Measurements from ENCODE around the gene ABCA4.

ABCA4 gene

GRCh38 chr1:94079989-94080388 is 41.0 kb downstream of the ABCA4 start:
- DNase-seq: no peak

- DNase-seq: no peak
These were observed 41.6 kb downstream of the ABCA4 start for GRCh38 chr1:94079080-94079940.

DNA sequence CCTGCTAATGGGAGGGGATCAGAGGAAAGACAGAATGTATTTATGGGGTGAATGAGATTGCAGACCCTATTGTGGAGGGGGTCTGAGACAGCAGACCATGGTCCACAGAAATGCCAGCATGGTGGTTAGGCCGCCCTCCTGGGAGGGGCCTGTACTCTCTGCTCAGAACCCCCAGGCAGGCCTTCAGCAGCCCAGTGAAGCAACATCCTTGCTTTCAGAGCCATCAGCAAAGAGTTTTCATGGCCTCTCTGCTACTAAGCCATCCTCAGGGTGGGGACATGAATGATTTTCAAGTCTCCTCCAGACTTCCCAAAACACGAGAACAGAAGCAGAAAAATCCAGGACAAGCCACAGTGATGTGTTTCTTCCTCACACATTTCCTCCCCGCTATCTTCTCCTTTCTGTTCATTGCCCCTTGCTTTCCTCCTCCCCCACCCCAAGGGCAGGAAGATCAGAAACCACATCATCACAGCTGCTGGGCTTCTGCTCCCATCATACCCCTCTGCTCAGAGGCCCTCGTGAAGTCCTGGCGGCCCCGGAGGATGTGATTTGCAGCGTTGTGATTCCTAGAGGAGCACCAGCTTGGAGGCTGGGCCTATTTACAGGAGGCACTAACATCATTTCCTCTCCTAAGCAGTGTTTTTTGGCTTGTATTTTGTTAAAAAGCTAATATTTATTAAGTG is 48.0 kb downstream of the ABCA4 start:
- DNase-seq: no peak

DNA sequence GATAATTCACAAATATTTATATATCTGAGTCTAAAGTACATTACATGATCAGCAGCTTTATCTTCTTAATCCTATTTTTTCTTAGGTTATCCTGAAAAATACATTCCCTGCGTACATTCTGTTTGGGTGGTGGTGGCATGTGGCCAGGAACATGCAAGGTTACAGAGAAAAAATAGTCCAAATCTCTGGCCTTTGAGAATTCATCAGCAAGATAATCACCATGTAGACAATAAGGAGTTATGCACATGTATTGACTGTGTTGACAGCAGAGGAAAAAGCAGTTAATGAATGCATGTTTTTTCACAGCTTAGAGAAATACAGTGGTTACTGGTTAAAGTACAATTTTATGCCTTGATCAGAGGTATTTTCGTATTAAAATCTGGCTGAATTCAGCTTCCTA is 49.0 kb downstream of the ABCA4 start:
- DNase-seq: no peak

- no peak for DNase-seq
These were observed 49.6 kb downstream of the ABCA4 start for GRCh38 chr1:94071391-94071790.

GRCh38 chr1:94070865-94071264 is 50.1 kb downstream of the ABCA4 start:
- DNase-seq: no peak

- DNase-seq: no peak
These were observed 51.0 kb downstream of the ABCA4 start for GRCh38 chr1:94069919-94070285.

GRCh38 chr1:94068999-94069918 is 51.7 kb downstream of the ABCA4 start:
- DNase-seq: no peak

DNA sequence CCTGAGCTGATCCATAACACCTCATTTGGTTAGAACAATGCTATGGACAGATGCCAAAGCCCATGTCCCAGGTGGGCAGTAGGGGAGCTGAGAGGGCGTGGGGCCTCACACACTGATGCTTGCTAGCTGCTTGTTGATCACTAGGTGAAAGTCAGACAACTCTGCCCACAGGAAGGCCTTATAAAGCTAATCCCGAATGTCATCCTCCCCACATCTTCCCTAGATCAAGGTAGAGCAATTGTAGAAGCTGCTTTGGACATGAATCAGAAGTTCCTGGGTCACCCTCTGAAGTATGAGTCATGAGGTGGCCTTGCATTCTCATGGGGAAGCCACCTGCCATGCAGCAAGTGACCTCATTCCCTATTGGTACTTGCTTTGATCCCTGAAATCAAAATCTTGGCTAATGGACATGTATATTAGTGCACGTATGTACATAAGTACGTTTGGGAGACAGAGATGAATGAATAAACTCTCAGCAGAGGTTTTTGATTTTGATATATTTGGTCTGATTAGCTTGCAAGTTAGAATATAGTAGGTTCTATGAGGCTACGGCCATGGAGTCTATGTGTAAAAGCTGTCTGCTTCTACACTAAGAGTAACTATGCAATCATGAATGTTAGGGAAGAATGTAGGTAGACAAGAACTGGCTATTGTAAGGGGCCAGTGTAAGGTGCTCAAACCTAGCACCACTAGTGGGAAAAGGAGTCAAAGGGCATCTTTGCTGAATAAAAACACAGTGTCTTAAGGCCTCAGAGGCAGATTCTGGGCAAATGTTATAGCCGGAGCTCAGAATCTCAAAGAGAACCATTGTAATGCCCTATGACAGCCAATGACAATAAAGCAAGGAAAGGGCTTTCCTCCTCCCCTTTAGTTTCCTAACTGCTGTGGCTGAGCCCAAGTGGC is 52.6 kb downstream of the ABCA4 start:
- no peak for DNase-seq

GRCh38 chr1:94067196-94067595 is 53.8 kb downstream of the ABCA4 start:
- no peak for DNase-seq

- no peak for DNase-seq
These were observed 57.6 kb downstream of the ABCA4 start for GRCh38 chr1:94063379-94063778.

DNA sequence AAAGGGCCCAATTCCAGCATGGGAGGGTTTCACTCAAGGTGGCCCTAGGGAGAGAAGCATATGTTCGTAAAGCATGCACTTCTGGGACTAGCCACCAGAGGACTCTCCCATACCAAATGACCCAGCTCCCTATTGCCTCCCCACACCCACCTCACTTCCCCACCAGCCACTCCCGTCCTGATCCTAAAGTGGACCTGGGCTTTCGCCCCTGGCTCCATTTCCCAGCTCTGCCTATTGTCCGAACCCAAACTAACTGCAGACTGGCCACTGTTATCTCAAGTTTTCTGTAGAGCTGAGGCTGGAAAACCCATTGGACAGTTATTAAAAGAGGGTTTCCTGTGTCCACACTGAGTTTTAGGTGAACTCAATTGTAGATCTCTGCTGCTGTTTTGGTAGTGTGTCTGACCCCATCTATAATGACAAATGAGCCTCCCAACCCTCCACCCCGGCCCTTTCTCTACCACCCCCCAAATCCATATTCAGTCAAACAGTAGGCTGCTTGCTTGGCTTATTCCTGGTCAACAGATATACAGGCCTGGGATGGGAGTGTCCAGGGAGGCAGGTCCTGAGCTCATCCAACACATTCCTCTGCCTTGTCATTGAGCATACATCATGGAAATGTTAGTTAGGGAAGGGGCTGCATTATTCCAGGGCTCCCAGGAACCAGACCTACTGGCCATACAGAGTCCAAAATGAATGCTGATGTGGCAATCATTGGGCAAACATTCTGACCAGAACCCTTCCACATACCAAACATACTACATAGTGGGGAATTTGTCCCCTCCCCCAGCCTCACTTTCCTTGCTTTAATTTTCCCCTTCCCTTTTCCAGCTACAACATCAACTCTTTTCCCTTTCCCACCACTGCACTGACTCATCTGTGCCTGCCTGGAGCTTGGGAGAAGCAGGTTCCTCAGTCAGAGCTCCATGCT is 59.2 kb downstream of the ABCA4 start:
- DNase-seq: peak; percentile 23

GRCh38 chr1:94060720-94061119 is 60.2 kb downstream of the ABCA4 start:
- DNase-seq: no peak

DNA sequence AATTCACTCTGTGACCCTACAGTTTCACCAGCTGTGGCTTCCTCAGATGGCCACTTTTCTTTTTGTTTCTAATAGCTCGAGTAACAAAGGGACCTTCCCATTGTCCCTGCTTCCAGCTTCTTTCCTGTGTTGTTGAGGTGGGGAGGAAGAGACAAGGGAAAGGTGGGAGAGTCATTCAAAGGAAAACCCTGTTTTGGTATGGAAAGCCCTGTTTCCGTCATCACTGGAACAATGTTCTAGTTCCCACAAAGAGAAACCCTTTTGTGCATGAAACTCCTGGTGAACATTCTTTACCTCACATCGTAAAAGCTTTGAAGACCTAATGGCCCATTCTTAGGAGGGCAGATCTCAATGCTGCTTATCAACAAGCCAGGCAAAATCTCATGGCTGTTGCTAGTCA is 62.2 kb downstream of the ABCA4 start:
- DNase-seq: no peak

DNA sequence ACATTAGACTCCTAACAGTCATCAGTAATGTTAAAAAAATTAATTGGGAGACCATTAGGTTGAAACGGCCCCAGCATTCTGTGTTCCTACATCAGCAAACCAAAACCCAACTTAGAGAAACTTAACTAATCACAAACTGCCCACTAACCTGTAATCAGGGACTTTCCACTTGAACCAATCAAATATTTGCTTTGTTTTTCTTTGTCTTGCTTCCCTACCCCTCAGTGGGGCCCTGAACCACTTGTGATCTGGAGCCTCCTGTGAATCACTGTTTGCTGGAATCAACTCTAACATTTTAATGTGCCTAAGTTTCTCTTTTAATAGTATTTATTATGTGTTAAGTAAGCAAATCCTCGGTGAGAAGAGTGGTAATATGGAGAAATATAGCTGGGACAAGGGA is 64.0 kb downstream of the ABCA4 start:
- DNase-seq: no peak

GRCh38 chr1:94056171-94056570 is 64.8 kb downstream of the ABCA4 start:
- no peak for DNase-seq

- no peak for DNase-seq
These were observed 65.4 kb downstream of the ABCA4 start for GRCh38 chr1:94055459-94056122.

DNA sequence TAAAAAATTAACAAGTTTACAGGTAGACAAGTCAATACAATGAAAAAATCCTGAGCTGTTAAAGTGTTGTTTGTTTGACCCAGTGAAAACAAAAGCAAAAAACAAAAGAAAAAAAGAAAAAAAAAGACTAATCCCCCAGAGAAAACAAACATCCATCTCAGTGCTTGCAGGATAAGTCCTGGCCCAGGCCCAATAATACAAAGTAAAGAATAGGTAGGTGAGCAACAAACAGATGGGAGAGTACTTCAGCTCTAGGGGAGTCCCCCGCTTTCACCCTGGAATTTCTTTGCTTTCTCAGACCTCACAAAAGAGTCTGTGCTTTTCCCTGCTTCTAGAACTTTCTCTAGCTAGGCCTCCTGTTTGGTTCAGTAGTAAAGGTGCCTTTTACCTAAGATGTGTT is 70.3 kb downstream of the ABCA4 start:
- no peak for DNase-seq

DNA sequence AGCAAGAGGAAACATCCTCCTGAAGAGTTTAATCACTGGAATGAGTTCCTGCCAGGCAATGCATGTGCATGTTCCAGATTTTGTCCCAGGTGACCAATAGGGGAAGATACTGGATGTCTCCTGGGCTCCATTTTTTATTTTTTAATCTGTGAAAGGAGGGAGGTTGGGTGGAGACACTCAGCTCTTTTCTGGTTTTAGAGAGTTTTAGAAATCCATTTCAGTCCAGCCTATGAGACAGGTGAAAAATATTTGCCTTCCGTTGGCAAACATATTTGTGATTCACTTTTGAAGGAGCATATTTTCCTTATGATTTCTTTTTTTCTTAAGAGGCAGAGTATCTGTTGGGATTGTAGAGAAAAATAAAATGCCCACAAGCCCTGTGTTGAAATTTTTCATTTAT is 70.7 kb downstream of the ABCA4 start:
- DNase-seq: no peak

DNA sequence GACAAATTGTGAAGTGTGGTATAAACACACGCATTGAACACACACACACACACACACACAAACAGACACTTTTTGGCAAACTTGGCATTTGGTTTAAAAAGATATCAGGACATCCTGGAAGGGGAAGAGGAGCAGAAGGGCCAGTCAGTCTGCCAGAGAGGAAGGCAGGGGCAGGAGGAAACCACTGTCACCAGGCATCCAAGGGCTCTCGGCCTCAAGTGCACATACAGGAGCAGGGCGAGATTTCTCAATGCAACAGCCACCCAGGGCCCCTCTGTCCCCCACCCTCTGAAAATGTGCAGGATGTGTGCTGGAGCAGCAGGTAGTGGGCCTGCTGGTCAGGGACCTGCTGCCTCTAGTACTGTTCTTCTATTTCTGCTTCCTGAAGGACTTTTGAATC is 71.2 kb downstream of the ABCA4 start:
- no peak for DNase-seq
